ENCODE results near the gene ZNF525.
A peak's percentile ranks its signal among the peaks of the same experiment; 100 is the strongest.
"Not testable (repeated sequence)": the region's sequence is repeated elsewhere in the genome, so short reads cannot be mapped to it uniquely, and the experiment has no call there.

The ZNF525 gene

GRCh38 chr19:53394974-53395839 lies 29.7 kb downstream of the ZNF525 start, which contains the start of gene ZNF765:
Gene ZNF765, plus strand, starts transcription at chr19:53395149. Its CDS starts 2,867 bp downstream, at chr19:53398016.
- Histone ChIP-seq H3K4me3 (ENCODE audit: extremely low read depth, insufficient read depth, low read length, poor library complexity, severe bottlenecking) (peak within 1 kb of the TSS; percentile 77), H3K36me3 (ENCODE audit: control insufficient read depth, insufficient read depth, low read length) (peaks cover 26% of the 10 kb centered on the region), H3K4me1 (ENCODE audit: control insufficient read depth, insufficient read depth, low read length, poor library complexity, severe bottlenecking) (peaks cover 8% of the 10 kb centered on the region), H3K27ac (ENCODE audit: low read depth, low read length, severe bottlenecking) (peak within 1 kb of the TSS; percentile 96), H3K9me3 (ENCODE audit: control insufficient read depth, low read length) (peaks cover 6% of the 10 kb centered on the region)
- WGBS, 2 experiments (ENCODE audit: insufficient coverage in 2 of 2) = 0% methylated on average over 35 to 48 of the region's 58 CpGs

GRCh38 chr19:53395840-53396524 lies 30.5 kb downstream of the ZNF525 start:
- Histone ChIP-seq H3K4me3 (ENCODE audit: extremely low read depth, insufficient read depth, low read length, poor library complexity, severe bottlenecking) (peak overlapping the region; percentile 77), H3K36me3 (ENCODE audit: control insufficient read depth, insufficient read depth, low read length) (peaks cover 32% of the 10 kb centered on the region)
- H3K4me1 ChIP-seq (ENCODE audit: control insufficient read depth, insufficient read depth, low read length, poor library complexity, severe bottlenecking); H3K27ac ChIP-seq (ENCODE audit: low read depth, low read length, severe bottlenecking); H3K9me3 ChIP-seq (ENCODE audit: control insufficient read depth, low read length): not testable (repeated sequence)
- 5 to 9% methylated on average over 8 to 9 of the region's 9 CpGs for WGBS, 2 experiments (ENCODE audit: insufficient coverage in 2 of 2)

- peaks cover 9% of the 10 kb centered on the region for H3K4me1 ChIP-seq (ENCODE audit: control insufficient read depth, insufficient read depth, low read length, poor library complexity, severe bottlenecking)
- no peak overlapping the region for H3K27ac ChIP-seq (ENCODE audit: low read depth, low read length, severe bottlenecking)
- H3K4me3 ChIP-seq (ENCODE audit: extremely low read depth, insufficient read depth, low read length, poor library complexity, severe bottlenecking) = peak overlapping the region; percentile 77
- peaks cover 37% of the 10 kb centered on the region for H3K36me3 ChIP-seq (ENCODE audit: control insufficient read depth, insufficient read depth, low read length)
- WGBS, 2 experiments (ENCODE audit: insufficient coverage in 2 of 2) = 20 to 57% methylated on average over 1 of the region's 1 CpG
- no peaks in the 10 kb centered on the region for H3K9me3 ChIP-seq (ENCODE audit: control insufficient read depth, low read length)
Observed at GRCh38 chr19:53396525-53396868, 31.0 kb downstream of the ZNF525 start.

DNA sequence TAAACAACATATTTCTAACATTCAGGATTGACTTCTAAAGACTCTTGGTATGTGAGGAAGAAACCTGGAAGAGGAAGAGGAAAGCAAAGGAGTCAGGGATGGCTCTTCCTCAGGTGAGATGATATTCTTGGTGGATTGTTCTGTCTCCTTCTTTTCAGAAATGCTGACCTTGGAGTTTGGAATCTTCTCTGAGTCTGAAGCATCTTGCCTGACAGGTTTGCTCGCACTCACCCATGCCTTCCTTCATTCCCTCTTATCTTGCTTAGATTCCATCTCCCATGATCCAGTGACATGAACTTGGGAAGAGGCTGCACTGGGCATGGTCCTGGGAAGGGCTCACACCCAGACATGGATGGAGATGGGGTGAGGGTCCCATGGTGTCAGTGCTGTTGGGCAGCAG lies 32.4 kb downstream of the ZNF525 start:
- not testable (repeated sequence) for H3K4me3 ChIP-seq (ENCODE audit: extremely low read depth, insufficient read depth, low read length, poor library complexity, severe bottlenecking); H3K27ac ChIP-seq (ENCODE audit: low read depth, low read length, severe bottlenecking); H3K9me3 ChIP-seq (ENCODE audit: control insufficient read depth, low read length); H3K4me1 ChIP-seq (ENCODE audit: control insufficient read depth, insufficient read depth, low read length, poor library complexity, severe bottlenecking)
- no CpG with 5 or more reads among the region's 1 CpG for WGBS, 2 experiments (ENCODE audit: insufficient coverage in 2 of 2)
- H3K36me3 ChIP-seq (ENCODE audit: control insufficient read depth, insufficient read depth, low read length) = peaks cover 48% of the 10 kb centered on the region

GRCh38 chr19:53409505-53410204 lies 44.1 kb downstream of the ZNF525 start:
- Histone ChIP-seq H3K36me3 (ENCODE audit: control insufficient read depth, insufficient read depth, low read length) (peaks cover 83% of the 10 kb centered on the region), H3K4me3 (ENCODE audit: extremely low read depth, insufficient read depth, low read length, poor library complexity, severe bottlenecking) (no peak overlapping the region), H3K9me3 (ENCODE audit: control insufficient read depth, low read length) (peaks cover 63% of the 10 kb centered on the region), H3K27ac (ENCODE audit: low read depth, low read length, severe bottlenecking) (no peak overlapping the region), H3K4me1 (ENCODE audit: control insufficient read depth, insufficient read depth, low read length, poor library complexity, severe bottlenecking) (no peaks in the 10 kb centered on the region)
- 92 to 93% methylated on average over 2 to 3 of the region's 7 CpGs for WGBS, 2 experiments (ENCODE audit: insufficient coverage in 2 of 2)

DNA sequence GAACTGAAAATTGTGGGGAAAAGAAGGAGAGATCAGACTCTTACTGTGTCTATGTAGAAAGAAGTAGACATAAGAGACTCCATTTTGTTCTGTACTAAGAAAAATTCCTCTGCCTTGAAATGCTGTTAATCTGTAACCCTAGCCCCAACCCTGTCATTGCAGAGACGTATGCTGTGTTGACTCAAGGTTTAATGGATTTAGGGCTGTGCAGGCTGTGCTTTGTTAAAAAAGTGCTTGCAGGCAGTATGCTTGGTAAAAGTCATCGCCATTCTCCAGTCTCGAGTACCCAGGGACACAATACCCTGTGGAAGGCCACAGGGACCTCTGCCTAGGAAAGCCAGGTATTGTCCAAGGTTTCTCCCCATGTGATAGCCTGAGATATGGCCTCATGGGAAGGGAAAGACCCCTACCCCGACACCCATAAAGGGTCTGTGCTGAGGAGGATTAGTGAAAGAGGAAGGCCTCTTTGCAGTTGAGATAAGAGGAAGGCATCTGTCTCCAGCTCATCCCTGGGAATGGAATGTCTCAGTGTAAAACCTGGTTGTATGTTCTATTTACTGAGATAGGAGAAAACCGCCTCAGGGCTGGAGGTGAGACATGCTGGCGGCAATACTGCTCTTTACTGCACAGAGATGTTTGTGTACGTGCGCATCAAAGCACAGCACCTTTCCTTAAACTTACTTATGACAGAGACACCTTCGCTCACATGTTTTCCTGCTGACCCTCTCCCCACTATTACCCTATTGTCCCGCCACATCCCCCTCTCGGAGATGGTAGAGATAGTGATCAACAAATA lies 55.2 kb downstream of the ZNF525 start:
- H3K9me3 ChIP-seq (ENCODE audit: control insufficient read depth, low read length); H3K4me1 ChIP-seq (ENCODE audit: control insufficient read depth, insufficient read depth, low read length, poor library complexity, severe bottlenecking); H3K36me3 ChIP-seq (ENCODE audit: control insufficient read depth, insufficient read depth, low read length); H3K4me3 ChIP-seq (ENCODE audit: extremely low read depth, insufficient read depth, low read length, poor library complexity, severe bottlenecking): not testable (repeated sequence)
- 79 to 91% methylated on average over 6 to 7 of the region's 11 CpGs for WGBS, 2 experiments (ENCODE audit: insufficient coverage in 2 of 2)
- H3K27ac ChIP-seq (ENCODE audit: low read depth, low read length, severe bottlenecking) = peak overlapping the region; percentile 71

DNA sequence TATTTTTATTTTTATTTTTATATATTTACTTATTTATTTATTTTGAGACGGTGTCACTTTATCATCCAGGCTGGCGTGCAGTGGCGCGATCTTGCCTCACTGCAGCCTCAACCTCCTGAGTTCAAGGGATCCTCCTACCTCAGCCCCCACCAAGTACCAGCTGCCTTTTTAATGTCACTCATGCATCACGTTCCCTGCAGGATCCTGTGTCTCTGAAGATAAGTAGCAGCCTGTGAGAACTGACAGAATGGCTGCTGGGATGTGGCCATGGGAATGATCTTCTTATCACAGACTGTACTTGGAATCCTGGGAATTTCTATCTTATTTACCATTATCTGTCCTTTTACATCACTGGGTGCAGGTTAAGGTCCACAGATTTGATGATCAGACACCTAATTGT lies 57.0 kb downstream of the ZNF525 start:
- WGBS, 2 experiments (ENCODE audit: insufficient coverage in 2 of 2) = 50% methylated on average over 1 of the region's 5 CpGs; no CpG with 5 or more reads in 1 of the 2 experiments
- H3K36me3 ChIP-seq (ENCODE audit: control insufficient read depth, insufficient read depth, low read length) = peaks cover 3% of the 10 kb centered on the region
- H3K4me1 ChIP-seq (ENCODE audit: control insufficient read depth, insufficient read depth, low read length, poor library complexity, severe bottlenecking) = peaks cover 3% of the 10 kb centered on the region
- peaks cover 3% of the 10 kb centered on the region for H3K9me3 ChIP-seq (ENCODE audit: control insufficient read depth, low read length)
- H3K27ac ChIP-seq (ENCODE audit: low read depth, low read length, severe bottlenecking) = no peak overlapping the region
- H3K4me3 ChIP-seq (ENCODE audit: extremely low read depth, insufficient read depth, low read length, poor library complexity, severe bottlenecking) = no peak overlapping the region

DNA sequence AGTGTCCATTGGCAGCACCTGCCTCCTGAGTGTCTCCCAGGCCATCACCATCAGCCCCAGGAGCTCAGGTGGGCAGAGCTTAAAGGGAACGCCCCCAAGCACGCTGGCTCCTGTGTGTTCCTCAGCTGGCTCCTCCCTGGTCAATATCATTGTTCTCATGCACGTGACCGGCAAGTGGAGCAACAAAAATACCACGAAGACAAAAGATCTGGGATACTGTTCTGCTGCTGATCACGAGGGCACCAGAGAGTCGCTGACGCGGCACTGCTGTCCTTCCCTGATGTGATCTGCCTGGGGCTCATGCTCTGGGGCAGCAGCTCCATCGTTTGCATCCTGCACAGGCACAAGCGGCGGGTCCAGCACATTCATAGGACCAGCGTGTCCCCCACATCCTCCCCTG lies 57.6 kb downstream of the ZNF525 start:
- H3K27ac ChIP-seq (ENCODE audit: low read depth, low read length, severe bottlenecking); H3K36me3 ChIP-seq (ENCODE audit: control insufficient read depth, insufficient read depth, low read length); H3K9me3 ChIP-seq (ENCODE audit: control insufficient read depth, low read length); H3K4me3 ChIP-seq (ENCODE audit: extremely low read depth, insufficient read depth, low read length, poor library complexity, severe bottlenecking); H3K4me1 ChIP-seq (ENCODE audit: control insufficient read depth, insufficient read depth, low read length, poor library complexity, severe bottlenecking): not testable (repeated sequence)
- no CpG with 5 or more reads among the region's 13 CpGs for WGBS, 2 experiments (ENCODE audit: insufficient coverage in 2 of 2)

- 100% methylated on average over 2 of the region's 8 CpGs; no CpG with 5 or more reads in 1 of the 2 experiments for WGBS, 2 experiments (ENCODE audit: insufficient coverage in 2 of 2)
- not testable (repeated sequence) for H3K4me1 ChIP-seq (ENCODE audit: control insufficient read depth, insufficient read depth, low read length, poor library complexity, severe bottlenecking); H3K4me3 ChIP-seq (ENCODE audit: extremely low read depth, insufficient read depth, low read length, poor library complexity, severe bottlenecking); H3K36me3 ChIP-seq (ENCODE audit: control insufficient read depth, insufficient read depth, low read length); H3K9me3 ChIP-seq (ENCODE audit: control insufficient read depth, low read length); H3K27ac ChIP-seq (ENCODE audit: low read depth, low read length, severe bottlenecking)
Observed at GRCh38 chr19:53423680-53424079, 58.2 kb downstream of the ZNF525 start.

GRCh38 chr19:53424968-53425597 lies 59.6 kb downstream of the ZNF525 start:
- H3K9me3 ChIP-seq (ENCODE audit: control insufficient read depth, low read length) = no peaks in the 10 kb centered on the region
- H3K36me3 ChIP-seq (ENCODE audit: control insufficient read depth, insufficient read depth, low read length) = no peaks in the 10 kb centered on the region
- H3K4me3 ChIP-seq (ENCODE audit: extremely low read depth, insufficient read depth, low read length, poor library complexity, severe bottlenecking) = no peak overlapping the region
- 28 to 50% methylated on average over 4 to 6 of the region's 9 CpGs for WGBS, 2 experiments (ENCODE audit: insufficient coverage in 2 of 2)
- H3K27ac ChIP-seq (ENCODE audit: low read depth, low read length, severe bottlenecking) = no peak overlapping the region
- H3K4me1 ChIP-seq (ENCODE audit: control insufficient read depth, insufficient read depth, low read length, poor library complexity, severe bottlenecking) = peaks cover 3% of the 10 kb centered on the region

Data from mesodermal cell (in vitro differentiated cells).